Non-pigmented ciliary epithelial cell (primary cell): ENCODE data around the gene HSD17B13.

Experiments
- DNase-seq: peaks from one replicate; pipeline ENCODE4 v3.0.0-alpha.2; 2010; ENCODE audit warnings: low read depth

Gene HSD17B13

GRCh38 chr4:87262886-87263285 is 59.8 kb downstream of the HSD17B13 start:
- DNase-seq: no peak

GRCh38 chr4:87260477-87260876 is 62.2 kb downstream of the HSD17B13 start:
- DNase-seq: no peak

- DNase-seq: peak; percentile 15
Measured at GRCh38 chr4:87258677-87259076, 64.0 kb downstream of the HSD17B13 start.

DNA sequence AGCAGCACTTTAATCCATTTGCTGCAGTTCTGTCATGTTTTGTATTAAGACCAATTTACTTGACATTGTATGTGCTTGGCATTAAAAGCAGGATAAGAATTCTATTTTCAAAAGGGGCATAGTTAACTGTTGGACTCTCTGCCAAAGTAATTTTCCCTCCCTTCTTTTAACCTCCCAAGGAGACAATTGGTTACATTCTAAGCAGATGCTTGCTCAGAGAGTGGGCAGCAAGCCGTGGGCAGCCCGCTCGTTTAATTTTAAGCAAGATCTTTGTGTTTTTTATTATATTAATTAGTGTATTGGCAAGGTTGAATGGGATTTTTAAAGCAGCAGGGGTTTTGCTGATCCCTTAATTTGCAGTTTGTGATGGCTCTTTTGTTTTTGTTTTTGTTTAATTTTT is 65.2 kb downstream of the HSD17B13 start:
- no peak for DNase-seq

GRCh38 chr4:87255755-87256154 is 66.9 kb downstream of the HSD17B13 start:
- no peak for DNase-seq
